H1 (cell line): ENCODE data around the gene GAMT. TPM values are rescaled to one million over a fixed set of nuclear protein-coding genes. Genes with fewer than 3 reads are reported as not detected.

Experiments
- CHD7 ChIP-seq: fragments of 300-600 bp; sonication (generic); IDR thresholded peaks from 2 replicates; pipeline ENCODE4 v1.7.1; 2012; ENCODE audit warnings: low read length, moderate library complexity, mild to moderate bottlenecking, inconsistent platforms; ENCODE audit not compliant: insufficient replicate concordance
- polyA plus RNA-seq, 7 experiments: library from polyadenylated mRNA; depleted of rRNA in 3 of 7; stranded (reverse) in 5 of 7; unstranded in 2 of 7; fragments of >200 nt in 5 of 7; fragments of 200-250 nt in 2 of 7; gene quantifications; 1 replicate in 5 of 7; 2 replicates in 1 of 7; 4 replicates in 1 of 7; pipeline versions ENCODE4 v1.2.1 to v1.2.3, GENCODE V29; 2011 to 2013; ENCODE audit warnings: missing spikeins in 2 of 7, mixed read lengths in 2 of 7
- total RNA-seq: library from RNA; stranded (reverse); fragmentation: NEBNext Ultra II Directional; extraction: Animal tissue kit (Norgen Biotek cat#: 25700); gene quantifications from 2 replicates; pipeline ENCODE4 v1.2.1, GENCODE V29; 2021

GAMT gene
- total and polyA plus RNA-seq, 2 of the 8 experiments (the other 6 are each of a cell fraction or from before 2014, with no cell fraction given), result 17.2 to 35.6 TPM

- TF ChIP-seq CHD7, result no peak
Observed at GRCh38 chr19:1421218-1421957, 20.0 kb upstream of the GAMT start (continued).
